Activated naive CD8-positive, alpha-beta T cell treated with anti-CD3 and anti-CD28 coated beads for 36 hours (primary cell): ENCODE measurements around the gene LRRC37A3. TPM values are rescaled to one million over a fixed set of nuclear protein-coding genes. Genes with fewer than 3 reads are reported as not detected.
"Not testable (repeated sequence)": the region's sequence is repeated elsewhere in the genome, so short reads cannot be mapped to it uniquely, and the experiment has no call there.

Experiments used
- DNase-seq: peaks from one replicate; pipeline ENCODE4 v3.0.0; 2021
- H3K27ac Mint-ChIP-seq: one replicate; pipeline ENCODE4 v1.8.0; 2022; ENCODE audit warnings: mild to moderate bottlenecking, moderate library complexity, mixed read lengths
- H3K27me3 Mint-ChIP-seq: one replicate; pipeline ENCODE4 v1.8.0; 2022; ENCODE audit warnings: mild to moderate bottlenecking, mixed read lengths
- H3K36me3 Mint-ChIP-seq: one replicate; pipeline ENCODE4 v1.8.0; 2021; ENCODE audit warnings: mild to moderate bottlenecking, mixed read lengths
- H3K4me1 Mint-ChIP-seq: one replicate; pipeline ENCODE4 v1.8.0; 2021; ENCODE audit warnings: mixed read lengths
- H3K4me3 Mint-ChIP-seq: one replicate; pipeline ENCODE4 v1.8.0; 2022; ENCODE audit warnings: mild to moderate bottlenecking, moderate library complexity, mixed read lengths
- H3K9me3 Mint-ChIP-seq: one replicate; pipeline ENCODE4 v1.8.0; 2022; ENCODE audit warnings: mixed read lengths
- total RNA-seq, 2 experiments: library from RNA; stranded (reverse); gene quantifications; one replicate each; pipeline ENCODE4 v1.2.3, GENCODE V29; 2021

Gene LRRC37A3
- total RNA-seq = 1 to 10 TPM; 4.5 to 4.8 TPM

- H3K27me3 Mint-ChIP-seq, H3K9me3 Mint-ChIP-seq, H3K36me3 Mint-ChIP-seq: not testable (repeated sequence)
- peak; percentile 100 for DNase-seq
- H3K4me1 Mint-ChIP-seq = peaks cover 14% of the 10 kb centered on the region
- H3K4me3 Mint-ChIP-seq = peak within 1 kb of the TSS; percentile 85
- H3K27ac Mint-ChIP-seq = peak within 1 kb of the TSS; percentile 87
These were observed at the start of gene LRRC37A3 for GRCh38 chr17:64919289-64920025. Gene LRRC37A3 (minus strand): TSS chr17:64919478. CDS start chr17:64897257, 22,221 bp downstream.

GRCh38 chr17:64965873-64966287, 46.6 kb upstream of the LRRC37A3 start:
- DNase-seq = peak; percentile 89
- Mint-ChIP-seq H3K27ac (peak overlapping the region; percentile 80), H3K4me1 (peaks cover 61% of the 10 kb centered on the region), H3K4me3 (peak overlapping the region; percentile 78)
- not testable (repeated sequence) for H3K9me3 Mint-ChIP-seq, H3K27me3 Mint-ChIP-seq, H3K36me3 Mint-ChIP-seq

- Mint-ChIP-seq H3K4me3 (peak overlapping the region; percentile 78), H3K4me1 (peaks cover 58% of the 10 kb centered on the region), H3K27ac (peak overlapping the region; percentile 83)
- not testable (repeated sequence) for H3K36me3 Mint-ChIP-seq, H3K9me3 Mint-ChIP-seq, H3K27me3 Mint-ChIP-seq, DNase-seq
These were observed 46.1 kb upstream of the LRRC37A3 start for GRCh38 chr17:64965256-64965872.

- H3K27ac Mint-ChIP-seq = peak overlapping the region; percentile 83
- H3K9me3 Mint-ChIP-seq = no peaks in the 10 kb centered on the region
- DNase-seq = no peak
- peaks cover 57% of the 10 kb centered on the region for H3K4me1 Mint-ChIP-seq
- peak overlapping the region; percentile 78 for H3K4me3 Mint-ChIP-seq
- H3K36me3 Mint-ChIP-seq = no peaks in the 10 kb centered on the region
- H3K27me3 Mint-ChIP-seq = no peaks in the 10 kb centered on the region
These were observed 45.5 kb upstream of the LRRC37A3 start for GRCh38 chr17:64964796-64965195.

- H3K4me1 Mint-ChIP-seq = peaks cover 52% of the 10 kb centered on the region
- H3K36me3 Mint-ChIP-seq, DNase-seq, H3K27me3 Mint-ChIP-seq, H3K4me3 Mint-ChIP-seq, H3K9me3 Mint-ChIP-seq, H3K27ac Mint-ChIP-seq: not testable (repeated sequence)
These were observed 44.5 kb upstream of the LRRC37A3 start for GRCh38 chr17:64963814-64964213.

- peak; percentile 47 for DNase-seq
- Mint-ChIP-seq H3K4me3 (peak overlapping the region; percentile 32), H3K4me1 (peaks cover 33% of the 10 kb centered on the region)
- not testable (repeated sequence) for H3K36me3 Mint-ChIP-seq, H3K27me3 Mint-ChIP-seq, H3K27ac Mint-ChIP-seq, H3K9me3 Mint-ChIP-seq
These were observed 42.5 kb upstream of the LRRC37A3 start for GRCh38 chr17:64961563-64962378.

GRCh38 chr17:64951877-64952276, 32.6 kb upstream of the LRRC37A3 start:
- no peak for DNase-seq

GRCh38 chr17:64950871-64951270, 31.6 kb upstream of the LRRC37A3 start:
- H3K36me3 Mint-ChIP-seq = no peaks in the 10 kb centered on the region
- no peak overlapping the region for H3K27ac Mint-ChIP-seq
- no peaks in the 10 kb centered on the region for H3K27me3 Mint-ChIP-seq
- H3K4me1 Mint-ChIP-seq = peaks cover 6% of the 10 kb centered on the region
- no peak overlapping the region for H3K4me3 Mint-ChIP-seq
- no peaks in the 10 kb centered on the region for H3K9me3 Mint-ChIP-seq
- DNase-seq = no peak

More at GRCh38 chr17:64951877-64952276, 32.6 kb upstream of the LRRC37A3 start:
- H3K4me1 Mint-ChIP-seq = no peaks in the 10 kb centered on the region
- H3K9me3 Mint-ChIP-seq = no peaks in the 10 kb centered on the region
- no peaks in the 10 kb centered on the region for H3K27me3 Mint-ChIP-seq
- H3K27ac Mint-ChIP-seq = no peak overlapping the region
- H3K36me3 Mint-ChIP-seq = no peaks in the 10 kb centered on the region
- no peak overlapping the region for H3K4me3 Mint-ChIP-seq

GRCh38 chr17:64947152-64947551, 27.9 kb upstream of the LRRC37A3 start:
- H3K4me1 Mint-ChIP-seq = peaks cover 6% of the 10 kb centered on the region
- no peak overlapping the region for H3K4me3 Mint-ChIP-seq
- H3K27me3 Mint-ChIP-seq = no peaks in the 10 kb centered on the region
- H3K9me3 Mint-ChIP-seq = no peaks in the 10 kb centered on the region
- no peak for DNase-seq
- H3K27ac Mint-ChIP-seq = no peak overlapping the region
- no peaks in the 10 kb centered on the region for H3K36me3 Mint-ChIP-seq

GRCh38 chr17:64941761-64942160, 22.5 kb upstream of the LRRC37A3 start:
- Mint-ChIP-seq H3K27me3 (peaks cover 4% of the 10 kb centered on the region), H3K9me3 (no peaks in the 10 kb centered on the region), H3K4me3 (no peak overlapping the region), H3K36me3 (no peaks in the 10 kb centered on the region), H3K27ac (no peak overlapping the region), H3K4me1 (peaks cover 7% of the 10 kb centered on the region)
- no peak for DNase-seq

- DNase-seq = no peak
- no peak overlapping the region for H3K27ac Mint-ChIP-seq
- no peak overlapping the region for H3K4me3 Mint-ChIP-seq
- no peaks in the 10 kb centered on the region for H3K36me3 Mint-ChIP-seq
- peaks cover 3% of the 10 kb centered on the region for H3K4me1 Mint-ChIP-seq
- H3K27me3 Mint-ChIP-seq = peaks cover 4% of the 10 kb centered on the region
- H3K9me3 Mint-ChIP-seq = no peaks in the 10 kb centered on the region
These were observed 21.8 kb upstream of the LRRC37A3 start for GRCh38 chr17:64941045-64941444.

GRCh38 chr17:64940055-64940454, 20.8 kb upstream of the LRRC37A3 start:
- DNase-seq = no peak
- no peaks in the 10 kb centered on the region for H3K9me3 Mint-ChIP-seq
- peaks cover 4% of the 10 kb centered on the region for H3K27me3 Mint-ChIP-seq
- H3K27ac Mint-ChIP-seq = no peak overlapping the region
- no peaks in the 10 kb centered on the region for H3K36me3 Mint-ChIP-seq
- peaks cover 3% of the 10 kb centered on the region for H3K4me1 Mint-ChIP-seq
- no peak overlapping the region for H3K4me3 Mint-ChIP-seq

- Mint-ChIP-seq H3K36me3 (no peaks in the 10 kb centered on the region), H3K4me3 (no peak overlapping the region), H3K27ac (no peak overlapping the region), H3K4me1 (peaks cover 3% of the 10 kb centered on the region), H3K27me3 (peaks cover 4% of the 10 kb centered on the region), H3K9me3 (no peaks in the 10 kb centered on the region)
- DNase-seq = peak; percentile 49
These were observed 19.7 kb upstream of the LRRC37A3 start for GRCh38 chr17:64938925-64939474.

- Mint-ChIP-seq H3K4me3 (no peak overlapping the region), H3K9me3 (no peaks in the 10 kb centered on the region), H3K36me3 (no peaks in the 10 kb centered on the region), H3K27me3 (peaks cover 4% of the 10 kb centered on the region), H3K27ac (no peak overlapping the region), H3K4me1 (peaks cover 3% of the 10 kb centered on the region)
- DNase-seq = no peak
These were observed 19.0 kb upstream of the LRRC37A3 start for GRCh38 chr17:64938290-64938689.

GRCh38 chr17:64936117-64936516, 16.8 kb upstream of the LRRC37A3 start:
- Mint-ChIP-seq H3K36me3 (no peaks in the 10 kb centered on the region), H3K4me1 (peaks cover 3% of the 10 kb centered on the region), H3K4me3 (no peak overlapping the region), H3K9me3 (no peaks in the 10 kb centered on the region), H3K27me3 (peaks cover 4% of the 10 kb centered on the region), H3K27ac (no peak overlapping the region)
- DNase-seq = no peak
